IPS-11a (cell line): ENCODE data around the gene EML6.
"Not testable (repeated sequence)": the region's sequence is repeated elsewhere in the genome, so short reads cannot be mapped to it uniquely, and the experiment has no call there.

ENCODE experiments used
- H3K4me3 ChIP-seq: one replicate; pipeline ENCODE4 v1.5.1; 2013; ENCODE audit warnings: low read depth, low read length, control low read depth

The EML6 gene

DNA sequence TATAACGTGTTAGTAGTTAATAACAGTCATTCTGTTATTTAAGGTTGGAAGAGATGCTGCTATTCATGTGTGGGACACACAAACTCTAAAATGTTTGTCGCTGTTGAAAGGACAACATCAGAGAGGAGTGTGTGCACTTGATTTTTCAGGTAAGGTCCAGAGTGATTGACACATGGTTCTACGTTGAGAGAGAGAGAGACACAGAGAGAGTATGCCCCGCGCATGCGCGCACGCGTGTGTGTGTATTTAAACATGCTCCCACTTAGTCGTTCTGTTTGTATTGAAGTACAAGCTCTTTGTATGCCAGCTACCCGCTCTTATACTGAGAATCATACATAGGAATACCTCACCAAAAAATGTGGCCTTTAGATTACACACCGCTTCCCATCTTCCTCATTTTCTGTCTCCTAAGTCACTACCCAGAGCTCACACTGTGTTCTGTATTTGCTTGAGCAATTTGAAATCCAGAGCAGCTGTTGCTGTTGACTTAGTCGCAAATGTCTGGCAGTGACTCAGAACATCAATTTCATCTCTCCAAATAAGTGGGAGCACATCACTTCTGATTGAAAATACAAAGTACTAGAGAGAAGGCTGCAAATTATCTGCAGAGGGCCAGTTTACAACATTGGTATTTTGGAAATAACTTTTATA is 148.1 kb downstream of the EML6 start:
- no peak overlapping the region for H3K4me3 ChIP-seq

DNA sequence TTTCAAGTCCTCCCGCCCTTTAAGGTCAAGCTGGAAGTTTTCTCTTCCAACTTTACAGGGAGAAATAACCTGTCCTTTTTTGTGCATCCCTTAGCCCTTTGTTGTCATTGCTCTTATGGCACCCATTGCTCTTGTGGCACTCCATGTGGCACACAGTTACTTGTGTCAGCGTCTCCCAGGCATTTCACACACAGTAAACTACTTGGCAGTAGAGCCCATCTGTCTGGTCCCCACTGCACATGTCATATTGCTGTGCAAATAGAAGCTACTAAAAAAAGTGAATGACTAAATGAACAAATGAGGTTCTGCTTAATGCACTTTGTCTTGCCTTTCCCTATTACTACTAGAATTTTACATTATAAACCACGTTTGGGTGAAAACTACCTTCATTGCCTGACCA is 149.3 kb downstream of the EML6 start:
- no peak overlapping the region for H3K4me3 ChIP-seq

DNA sequence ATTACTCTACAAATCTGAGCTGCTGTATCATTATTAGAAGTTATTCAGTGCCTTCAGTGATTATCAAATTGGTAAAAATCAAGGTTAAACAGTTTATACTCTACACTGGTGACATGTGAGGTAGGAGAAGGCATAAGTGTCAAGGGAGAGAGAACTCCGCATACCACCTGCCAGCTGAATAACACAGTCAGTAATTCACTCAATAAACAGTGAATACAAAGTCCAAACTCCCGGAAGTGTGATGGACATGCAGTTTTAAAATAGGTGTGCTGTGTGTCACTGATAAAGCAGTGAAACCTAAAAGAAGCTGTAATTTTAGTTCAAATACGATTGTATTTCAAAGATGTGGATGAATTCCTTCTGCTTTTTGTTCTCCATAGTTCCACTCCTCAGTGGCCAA is 149.8 kb downstream of the EML6 start:
- not testable (repeated sequence) for H3K4me3 ChIP-seq

DNA sequence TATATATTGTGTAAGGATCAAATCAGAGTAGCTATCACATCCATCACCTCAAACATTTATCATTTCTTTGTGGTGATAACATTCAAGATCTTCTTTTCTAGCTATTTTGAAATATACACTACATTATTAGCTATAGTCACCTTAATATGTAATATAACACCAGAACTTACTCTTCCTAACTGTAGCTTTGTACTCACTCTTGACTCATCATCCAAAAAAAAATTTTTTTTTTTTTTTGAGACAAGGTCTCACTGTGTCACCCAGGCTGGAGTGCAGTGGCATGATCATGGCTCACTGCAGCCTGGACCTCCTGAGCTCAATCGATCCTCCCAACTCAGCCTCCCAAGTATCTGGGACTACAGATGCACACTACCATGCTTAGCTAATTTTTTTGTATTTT is 153.3 kb downstream of the EML6 start:
- no peak overlapping the region for H3K4me3 ChIP-seq

DNA sequence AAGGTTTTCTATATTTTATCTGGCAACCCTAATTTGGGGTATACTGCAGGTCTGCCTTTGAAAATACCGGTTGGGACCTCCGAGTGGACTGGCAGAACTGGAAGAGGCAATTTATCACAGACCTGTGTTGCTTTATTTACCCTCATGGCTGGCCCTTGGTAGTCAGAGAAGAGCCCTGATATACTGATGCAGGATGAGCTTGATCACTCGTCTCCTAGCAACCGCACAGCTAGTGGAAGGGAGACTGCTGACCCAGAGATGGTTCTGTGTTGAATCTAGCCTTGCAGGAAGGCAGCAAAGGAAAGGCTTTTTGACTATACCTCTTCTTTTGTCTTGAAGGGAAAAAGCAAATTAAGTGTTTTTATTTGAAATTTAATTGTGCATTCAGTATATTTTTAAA is 154.7 kb downstream of the EML6 start:
- no peak overlapping the region for H3K4me3 ChIP-seq

DNA sequence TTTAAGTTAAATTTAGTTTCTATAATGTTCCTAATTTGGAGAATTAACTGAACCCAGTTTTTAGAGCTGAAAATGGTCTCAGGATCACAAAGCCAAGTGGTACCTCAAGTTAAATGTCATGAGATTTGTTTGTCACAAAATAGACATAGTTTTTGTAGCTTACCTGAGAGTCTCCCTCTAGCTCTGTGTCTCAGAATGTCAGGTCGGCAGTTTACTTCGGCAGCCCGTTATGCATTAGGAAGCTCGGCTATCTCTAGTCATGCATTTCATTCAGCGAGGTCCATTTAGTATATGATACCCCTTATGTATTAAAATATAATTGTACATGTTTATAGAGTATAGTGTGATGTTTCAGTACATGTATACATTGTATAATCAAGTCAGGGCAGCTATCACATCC is 155.6 kb downstream of the EML6 start:
- H3K4me3 ChIP-seq: no peak overlapping the region

DNA sequence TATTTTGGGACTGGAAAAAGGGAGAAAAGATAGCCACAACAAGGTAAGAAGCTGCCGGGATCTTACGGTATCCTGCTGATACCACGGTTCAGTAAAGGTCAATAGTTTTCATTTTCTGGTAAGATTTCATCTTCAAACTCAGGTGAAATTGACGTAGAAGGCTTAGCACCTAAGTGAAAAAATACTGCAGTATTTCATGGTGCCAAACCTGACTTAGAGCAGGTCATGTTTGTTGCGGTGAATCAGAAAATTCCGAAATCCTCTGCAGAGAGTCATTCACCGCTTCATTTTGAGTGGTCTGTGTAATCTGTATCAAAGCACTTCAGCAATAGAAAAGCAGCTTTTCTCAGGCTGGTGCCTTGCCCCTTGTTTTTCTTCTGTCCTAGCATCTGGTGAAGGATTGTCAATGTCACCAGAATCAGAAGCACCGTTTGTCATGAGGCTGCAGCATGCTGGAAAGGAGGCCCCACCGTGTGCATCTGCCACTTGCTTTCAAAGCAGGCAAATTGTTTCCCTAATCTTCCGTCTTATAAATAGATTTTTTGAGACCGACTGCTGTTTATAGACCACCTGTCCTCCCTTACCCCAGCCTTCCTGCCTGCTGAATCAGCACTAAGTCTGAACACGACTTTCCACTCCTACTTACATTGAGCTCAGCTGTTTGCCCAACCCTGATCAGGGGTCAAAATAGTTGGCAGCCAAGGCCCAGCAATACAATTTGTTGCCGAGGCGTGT is 156.3 kb downstream of the EML6 start:
- H3K4me3 ChIP-seq: no peak overlapping the region

DNA sequence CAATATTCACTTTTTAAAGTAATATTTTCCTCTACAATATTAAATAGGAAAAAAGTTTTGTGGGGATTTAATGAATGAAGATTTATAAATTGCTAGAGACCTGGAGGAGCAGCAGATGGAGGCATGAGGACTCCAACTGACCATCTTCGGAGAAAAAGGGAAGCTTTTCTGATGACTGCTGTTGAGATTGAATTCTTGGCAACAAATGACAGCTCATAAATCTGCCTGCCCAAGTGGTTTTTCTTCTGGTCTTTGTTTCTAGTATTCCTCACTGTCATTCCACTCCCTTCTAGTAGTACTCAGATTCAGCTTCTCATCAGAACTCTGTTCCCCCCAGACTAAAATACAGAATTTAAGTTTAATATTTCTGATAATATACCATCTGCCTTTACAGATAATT is 157.0 kb downstream of the EML6 start:
- no peak overlapping the region for H3K4me3 ChIP-seq

DNA sequence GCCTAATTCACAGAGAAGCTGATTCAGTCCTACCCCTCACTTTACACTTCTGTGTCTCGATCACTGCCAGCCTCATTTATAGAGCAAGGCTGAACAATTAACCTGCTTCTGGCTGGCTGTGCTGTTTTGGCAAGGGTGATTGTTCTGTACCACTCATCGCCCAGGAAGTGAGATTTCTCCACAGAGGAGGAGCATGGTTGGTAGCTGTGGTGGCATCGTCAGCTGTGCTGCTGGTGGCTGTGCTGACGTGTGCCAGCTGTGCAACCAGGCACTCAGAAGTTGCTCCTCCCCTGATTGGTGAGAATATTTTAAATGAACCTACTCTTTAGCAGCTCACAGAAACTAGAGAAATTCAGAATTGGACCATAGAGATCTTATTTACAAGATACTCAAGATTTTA is 158.3 kb downstream of the EML6 start:
- H3K4me3 ChIP-seq: no peak overlapping the region

DNA sequence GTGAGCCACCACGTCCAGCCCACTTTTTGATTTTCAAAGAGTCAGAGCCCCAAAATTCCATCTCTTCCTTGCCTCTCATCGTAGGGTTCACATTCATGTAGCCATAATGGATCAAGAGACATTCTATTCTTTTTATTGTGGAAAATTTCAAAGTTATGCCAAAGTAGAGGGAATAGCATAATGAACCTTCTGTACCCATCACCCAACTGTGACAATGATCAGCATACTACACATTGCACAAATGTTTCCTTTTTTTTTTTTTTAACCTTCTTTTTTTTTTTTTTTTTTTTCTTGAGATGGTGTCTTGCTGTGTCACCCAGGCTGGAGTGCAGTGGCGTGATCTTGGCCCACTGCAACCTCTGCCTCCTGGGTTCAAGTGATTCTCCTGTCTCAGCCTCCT is 162.4 kb downstream of the EML6 start:
- no peak overlapping the region for H3K4me3 ChIP-seq

DNA sequence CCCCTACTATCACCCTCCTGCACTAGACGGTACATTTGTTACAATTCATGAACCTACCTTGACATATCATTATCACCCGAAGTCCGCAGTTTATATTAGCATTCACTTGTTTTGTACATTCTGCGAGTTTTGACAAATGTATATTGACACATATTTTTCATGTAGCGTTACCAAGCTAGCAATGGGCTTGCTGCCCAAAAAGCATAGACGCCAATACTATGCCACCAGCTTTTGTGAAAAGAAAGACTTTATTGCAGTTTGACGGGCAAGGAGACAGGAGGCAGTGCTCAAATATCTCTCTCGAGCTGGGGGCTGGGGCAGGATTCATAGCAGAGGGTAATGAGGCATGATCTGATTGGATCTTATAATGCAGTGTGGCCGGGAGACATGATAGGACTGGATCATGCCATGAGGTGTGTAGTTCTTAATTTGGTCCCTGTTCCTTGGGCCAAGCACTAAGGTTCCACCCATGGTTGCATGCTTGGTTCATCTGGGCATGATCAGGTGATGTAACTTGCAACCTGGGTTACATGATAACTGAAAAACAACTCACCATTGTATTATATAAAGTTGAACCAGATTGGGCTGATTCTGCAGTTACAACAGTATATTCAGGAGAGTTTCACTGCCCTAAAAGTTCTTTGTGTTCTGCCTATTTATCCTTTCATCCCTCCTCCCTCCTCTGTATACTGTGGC is 164.5 kb downstream of the EML6 start:
- no peak overlapping the region for H3K4me3 ChIP-seq

DNA sequence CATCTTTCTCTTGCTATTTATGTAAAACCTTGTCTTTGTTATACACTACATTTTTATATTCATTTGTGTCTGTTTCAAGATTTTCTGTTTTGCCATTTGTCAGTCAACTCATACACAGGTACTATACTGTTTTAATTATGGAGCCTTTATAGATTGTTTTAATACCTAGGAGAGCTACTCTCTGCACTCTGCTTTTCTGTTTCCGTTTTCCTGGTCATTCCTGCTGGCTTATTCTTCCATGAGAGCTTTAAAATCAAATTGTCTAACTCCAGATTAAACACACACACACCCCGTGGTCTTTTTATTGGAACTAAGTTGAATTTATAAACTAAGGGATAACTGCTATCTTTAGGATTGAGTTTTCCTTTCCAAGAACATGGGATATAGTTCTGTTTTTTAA is 165.6 kb downstream of the EML6 start:
- no peak overlapping the region for H3K4me3 ChIP-seq

DNA sequence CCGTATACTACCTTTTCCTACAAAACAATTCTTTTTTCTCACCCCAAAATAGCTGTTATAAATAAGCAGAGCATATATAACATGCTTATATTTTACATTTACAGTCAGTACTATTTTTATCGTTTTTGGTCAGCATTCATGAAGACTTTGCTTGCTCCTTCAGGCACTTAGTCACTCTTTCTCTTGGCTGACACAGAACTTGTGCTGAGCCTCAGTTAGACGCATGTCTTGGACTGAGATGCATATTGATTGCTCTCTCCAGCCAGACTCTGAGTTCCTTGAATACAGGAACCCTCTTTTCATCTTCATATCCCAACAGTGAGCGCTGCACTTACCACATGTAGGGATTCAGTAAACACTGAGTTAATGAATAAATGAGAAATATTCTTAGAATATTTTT is 168.4 kb downstream of the EML6 start:
- no peak overlapping the region for H3K4me3 ChIP-seq

DNA sequence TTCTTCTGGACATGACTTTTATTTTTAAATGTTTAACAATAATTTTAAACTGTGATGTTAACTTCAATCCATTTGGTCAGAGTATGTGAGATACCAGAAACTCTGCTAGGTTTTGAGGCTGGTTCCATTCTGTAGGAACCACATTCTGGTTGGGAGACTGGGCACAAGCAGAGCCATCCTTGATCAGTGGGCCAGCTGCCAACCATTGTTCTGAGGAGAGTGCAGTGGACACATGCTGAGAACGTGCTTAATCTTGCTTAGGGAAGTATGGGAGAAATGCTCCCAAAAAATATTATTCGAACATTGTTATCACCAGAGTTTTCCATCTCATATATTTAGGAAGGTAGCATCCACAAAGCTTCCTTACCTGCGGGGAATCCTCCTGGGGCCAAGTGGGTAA is 171.0 kb downstream of the EML6 start:
- H3K4me3 ChIP-seq: no peak overlapping the region

DNA sequence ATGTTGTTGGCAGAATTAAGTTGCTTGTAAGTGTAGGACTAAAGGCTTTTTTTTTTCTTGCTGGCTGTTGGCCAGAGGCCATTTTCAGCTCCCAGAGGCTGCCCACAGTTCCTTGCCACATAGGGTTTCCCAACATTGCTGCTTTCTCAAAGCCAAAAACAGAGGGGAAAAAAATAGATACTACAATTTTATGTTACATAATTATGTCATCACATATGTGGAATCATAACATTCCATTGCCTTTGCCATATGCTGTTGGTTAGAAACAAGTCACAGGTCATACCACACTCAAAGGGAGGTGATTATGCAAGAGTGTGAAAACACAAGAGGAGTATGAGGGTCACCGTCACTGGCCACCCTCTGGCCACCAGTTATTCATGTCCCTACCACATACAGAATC is 172.3 kb downstream of the EML6 start:
- no peak overlapping the region for H3K4me3 ChIP-seq

DNA sequence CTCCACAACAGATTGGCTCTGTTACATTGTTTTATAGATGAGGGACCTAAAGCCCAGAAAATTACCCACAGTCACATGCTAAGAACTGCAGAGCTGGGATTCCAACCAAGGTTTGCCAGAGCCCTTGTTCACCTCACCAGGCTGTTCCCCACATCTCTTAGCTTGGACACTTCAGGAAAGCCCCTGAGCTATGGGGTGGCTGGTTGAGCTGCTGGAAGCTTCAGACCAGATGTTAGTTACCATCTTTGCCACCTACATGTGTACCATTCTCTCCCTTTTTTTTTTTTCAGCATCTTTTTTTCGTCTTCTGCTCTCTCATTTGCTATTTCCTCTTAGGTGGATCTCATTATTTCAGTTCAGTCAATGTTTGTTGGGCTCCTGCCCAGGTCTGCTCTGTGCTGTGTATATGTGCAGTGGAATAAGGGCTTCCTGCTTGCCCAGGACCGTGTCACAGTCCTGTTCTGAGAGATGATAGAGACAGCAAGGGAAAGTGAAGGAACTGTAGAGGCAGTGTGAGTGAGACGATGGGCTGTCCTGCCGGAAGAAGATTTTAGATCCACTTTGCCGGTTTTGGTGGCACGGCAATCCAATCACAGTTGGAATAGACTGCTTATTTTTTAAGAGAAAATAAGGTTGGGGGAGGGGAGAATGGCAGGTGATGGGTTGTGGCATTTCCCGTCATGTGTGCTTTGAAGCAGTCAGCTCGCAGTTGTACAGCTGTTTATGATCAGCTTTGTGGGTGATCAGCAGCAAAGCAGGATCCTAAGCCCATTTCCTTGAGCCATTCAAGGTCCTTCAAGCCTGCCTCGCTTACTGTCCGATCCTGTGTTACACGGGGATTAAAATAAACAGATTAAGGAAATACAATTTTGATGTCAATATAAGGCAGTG is 174.2 kb downstream of the EML6 start:
- no peak overlapping the region for H3K4me3 ChIP-seq

DNA sequence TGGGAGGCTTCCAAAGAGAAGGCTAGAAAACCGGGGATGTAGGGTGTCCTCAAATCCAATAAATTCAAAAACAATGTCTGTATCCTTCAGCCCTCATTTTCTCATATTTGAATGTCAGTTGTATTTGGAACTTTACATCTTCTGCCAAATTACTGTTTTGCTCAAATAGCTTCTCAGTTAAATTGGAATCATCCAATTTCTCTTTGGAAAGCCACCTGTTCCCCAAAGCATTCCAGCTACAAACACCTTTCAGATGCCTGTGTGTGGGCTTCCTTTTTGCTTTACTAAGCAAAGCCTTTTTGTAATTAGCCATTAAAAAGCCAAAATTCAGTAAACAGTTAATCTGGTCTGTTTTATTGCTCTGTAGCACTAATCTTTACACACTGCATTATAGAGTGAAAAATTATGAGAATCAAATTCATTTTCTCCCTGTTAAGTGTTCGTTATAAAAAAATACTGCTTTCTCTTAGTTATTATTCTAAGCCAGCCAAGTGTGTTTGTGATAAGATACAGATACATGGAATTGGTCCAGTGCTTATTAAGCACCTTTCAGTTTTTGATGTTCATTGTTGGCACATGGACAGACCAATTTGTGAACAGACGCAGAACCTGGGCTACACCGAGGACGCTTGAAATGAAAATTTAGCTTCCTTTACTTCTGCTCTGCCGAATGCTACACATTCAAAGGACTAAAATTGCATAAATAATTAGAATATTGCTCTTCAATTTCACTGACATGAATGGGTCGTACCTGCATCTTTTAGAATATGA is 175.2 kb downstream of the EML6 start:
- no peak overlapping the region for H3K4me3 ChIP-seq

DNA sequence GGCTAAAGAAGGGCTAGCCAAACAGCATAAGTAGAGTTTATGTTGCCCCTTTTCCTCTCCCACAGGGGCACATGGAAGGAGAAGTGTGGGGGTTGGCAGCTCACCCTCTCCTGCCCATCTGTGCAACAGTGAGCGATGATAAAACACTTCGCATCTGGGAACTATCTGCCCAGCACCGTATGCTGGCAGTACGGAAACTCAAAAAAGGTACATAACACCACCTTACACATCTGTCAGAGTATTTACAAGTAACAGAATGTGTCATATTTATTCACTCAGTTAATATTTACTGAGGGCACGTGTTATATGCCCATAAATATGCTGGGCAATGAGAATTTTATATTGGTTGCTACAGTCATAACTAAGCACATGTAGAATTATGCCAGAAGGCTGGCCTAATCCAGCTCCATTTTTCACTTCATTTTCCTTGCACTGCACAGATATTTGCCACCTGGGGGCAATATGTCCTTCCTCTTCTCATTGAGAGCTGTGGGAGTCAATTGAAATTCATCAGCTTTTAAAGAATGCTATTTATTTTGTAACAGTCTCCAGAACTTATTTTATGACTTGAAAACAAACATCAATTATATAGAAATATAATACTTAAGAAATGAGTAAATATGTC is 176.2 kb downstream of the EML6 start:
- no peak overlapping the region for H3K4me3 ChIP-seq

DNA sequence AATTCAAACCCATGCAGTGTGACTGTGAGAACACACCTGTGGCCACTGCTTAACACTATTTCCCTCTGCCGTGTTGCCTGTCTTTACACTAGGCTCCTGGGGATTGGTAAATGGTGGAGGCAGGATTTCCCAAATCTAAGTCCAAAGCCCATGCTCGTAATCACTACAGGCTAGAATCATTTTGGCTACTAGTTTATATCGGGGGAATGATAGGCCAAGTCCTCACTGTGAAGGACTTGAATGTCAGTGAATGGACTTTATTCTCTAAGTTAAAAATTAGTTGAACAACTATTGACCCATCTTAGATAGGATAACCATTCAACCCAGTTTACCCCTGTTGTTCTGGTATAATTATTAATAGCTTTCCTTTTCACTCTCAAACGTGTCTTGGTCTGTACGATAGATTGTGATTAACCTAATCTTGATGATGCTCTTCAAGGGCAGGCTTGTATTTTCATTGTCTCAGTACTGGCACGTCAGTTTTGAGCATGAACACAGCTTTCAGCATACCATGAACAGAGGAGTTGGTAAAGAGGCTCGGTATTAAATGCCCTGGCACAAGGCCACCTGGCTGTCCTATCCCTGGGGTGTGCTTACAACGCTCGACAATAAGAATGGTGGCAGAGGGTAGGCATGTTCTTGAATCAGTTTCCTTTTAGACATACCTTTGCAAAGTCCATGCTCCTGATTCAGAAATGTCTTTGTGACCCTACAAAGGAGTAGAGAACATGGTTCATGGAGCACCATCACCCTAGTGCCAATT is 177.9 kb downstream of the EML6 start:
- no peak overlapping the region for H3K4me3 ChIP-seq
